ENCODE results near the gene EMX1. TPM values are rescaled to one million over a fixed set of nuclear protein-coding genes. Genes with fewer than 3 reads are reported as not detected.
A peak's percentile ranks its signal among the peaks of the same experiment; 100 is the strongest.

The EMX1 gene
- total RNA-seq, 5 donors from 2014 or later (not counting 1 experiment from before 2014, with no cell fraction given): not detected

GRCh38 chr2:72926368-72926767 lies 9.0 kb downstream of the EMX1 start:
- POLR2A ChIA-PET: interaction anchor here in 1 of 2 donors (0.5 kb wide), 1 partner anchor 231 kb away, joined by 3 read pairs; no protein-coding TSS in a partner anchor

GRCh38 chr2:72926811-72927465 lies 9.6 kb downstream of the EMX1 start:
- 40% methylated on average over 4 of the region's 6 CpGs for WGBS (ENCODE audit: insufficient coverage)
- Mint-ChIP-seq H3K27ac (no peak overlapping the region), H3K4me3 (no peak overlapping the region), H3K4me1 (peaks cover 0 to 16% (median 13%) of the 10 kb centered on the region in 3 donors), H3K9me3 (no peaks in the 10 kb centered on the region), H3K36me3 (no peaks in the 10 kb centered on the region), H3K27me3 (peaks cover 30 to 34% of the 10 kb centered on the region in 2 donors)
- CTCF ChIA-PET: interaction anchor here (0.6 to 0.9 kb wide), 2 partner anchors 47 to 72 kb away, joined by 3 to 4 read pairs; no protein-coding TSS in a partner anchor
- no peak overlapping the region for H3K27ac ChIP-seq (ENCODE audit: low read length)
- H3K4me3 ChIP-seq (ENCODE audit: control insufficient read depth in 1 of 2, extremely low read depth in 1 of 2, low read length in 1 of 2): no peak overlapping the region
- H3K4me1 ChIP-seq (ENCODE audit: control insufficient read depth in 1 of 2, extremely low read depth in 1 of 2, insufficient read depth in 2 of 2, low read length in 2 of 2): peaks cover 0 to 15% of the 10 kb centered on the region in 2 experiments
- DNase-seq: no peak
- peaks cover 18 to 73% of the 10 kb centered on the region in 2 experiments for H3K27me3 ChIP-seq (replicated peaks in 1 of 2; ENCODE audit: control insufficient read depth in 2 of 2, extremely low read depth in 1 of 2, insufficient read depth in 2 of 2, low read length in 1 of 2)
- no peaks in the 10 kb centered on the region for H3K9me3 ChIP-seq
- POLR2A ChIA-PET: interaction anchor here in 1 of 2 donors (0.5 kb wide), 1 partner anchor 231 kb away, joined by 3 read pairs; no protein-coding TSS in a partner anchor
- no peaks in the 10 kb centered on the region for H3K36me3 ChIP-seq (ENCODE audit: control insufficient read depth in 2 of 2, extremely low read depth in 1 of 2, insufficient read depth in 1 of 2, low read length in 1 of 2)
- ATAC-seq (replicated peaks in 1 of 4): no peak

More at GRCh38 chr2:72926368-72926767, 9.0 kb downstream of the EMX1 start:
- Histone ChIP-seq H3K27me3 (replicated peaks in 1 of 2; ENCODE audit: control insufficient read depth in 2 of 2, extremely low read depth in 1 of 2, insufficient read depth in 2 of 2, low read length in 1 of 2) (peaks cover 23 to 70% of the 10 kb centered on the region in 2 experiments), H3K36me3 (ENCODE audit: control insufficient read depth in 2 of 2, extremely low read depth in 1 of 2, insufficient read depth in 1 of 2, low read length in 1 of 2) (no peaks in the 10 kb centered on the region), H3K4me3 (ENCODE audit: control insufficient read depth in 1 of 2, extremely low read depth in 1 of 2, low read length in 1 of 2) (no peak overlapping the region), H3K27ac (ENCODE audit: low read length) (no peak overlapping the region), H3K4me1 (ENCODE audit: control insufficient read depth in 1 of 2, extremely low read depth in 1 of 2, insufficient read depth in 2 of 2, low read length in 2 of 2) (peaks cover 0 to 15% of the 10 kb centered on the region in 2 experiments), H3K9me3 (no peaks in the 10 kb centered on the region)
- ATAC-seq (replicated peaks in 1 of 4) (no peak), DNase-seq (peak in 1 of 35 experiments; percentile 0)
- H3K4me3 Mint-ChIP-seq: no peak overlapping the region
- H3K36me3 Mint-ChIP-seq: no peaks in the 10 kb centered on the region
- WGBS (ENCODE audit: insufficient coverage): no CpG with 5 or more reads among the region's 4 CpGs
- no peak overlapping the region for H3K27ac Mint-ChIP-seq
- peaks cover 0 to 16% (median 13%) of the 10 kb centered on the region in 3 donors for H3K4me1 Mint-ChIP-seq
- H3K27me3 Mint-ChIP-seq: peaks cover 36 to 40% of the 10 kb centered on the region in 2 donors
- CTCF ChIA-PET: interaction anchor here (0.5 to 1.0 kb wide), 4 partner anchors 47 to 1595 kb away, joined by 3 to 6 read pairs (median 4); partner anchors contain the start of gene ZNF638 (in 1 of the 2)
- H3K9me3 Mint-ChIP-seq: no peaks in the 10 kb centered on the region

- DNase-seq (no peak), ATAC-seq (replicated peaks in 1 of 4) (no peak)
- Histone ChIP-seq H3K4me3 (ENCODE audit: control insufficient read depth in 1 of 2, extremely low read depth in 1 of 2, low read length in 1 of 2) (no peak overlapping the region), H3K9me3 (no peaks in the 10 kb centered on the region), H3K27me3 (replicated peaks in 1 of 2; ENCODE audit: control insufficient read depth in 2 of 2, extremely low read depth in 1 of 2, insufficient read depth in 2 of 2, low read length in 1 of 2) (peaks cover 16 to 76% of the 10 kb centered on the region in 2 experiments), H3K4me1 (ENCODE audit: control insufficient read depth in 1 of 2, extremely low read depth in 1 of 2, insufficient read depth in 2 of 2, low read length in 2 of 2) (peaks cover 0 to 15% of the 10 kb centered on the region in 2 experiments), H3K36me3 (ENCODE audit: control insufficient read depth in 2 of 2, extremely low read depth in 1 of 2, insufficient read depth in 1 of 2, low read length in 1 of 2) (no peaks in the 10 kb centered on the region), H3K27ac (ENCODE audit: low read length) (no peak overlapping the region)
- no peaks in the 10 kb centered on the region for H3K9me3 Mint-ChIP-seq
- H3K36me3 Mint-ChIP-seq: no peaks in the 10 kb centered on the region
- peaks cover 0 to 16% (median 13%) of the 10 kb centered on the region in 3 donors for H3K4me1 Mint-ChIP-seq
- peaks cover 21 to 26% of the 10 kb centered on the region in 2 donors for H3K27me3 Mint-ChIP-seq
- ChIA-PET POLR2A (no interaction called here), CTCF (no interaction called here)
- WGBS (ENCODE audit: insufficient coverage): 64% methylated on average over 6 of the region's 8 CpGs
- H3K4me3 Mint-ChIP-seq: no peak overlapping the region
- H3K27ac Mint-ChIP-seq: no peak overlapping the region
These were observed 10.6 kb downstream of the EMX1 start for GRCh38 chr2:72927619-72928550.

- Histone ChIP-seq H3K27me3 (replicated peaks in 1 of 2; ENCODE audit: control insufficient read depth in 2 of 2, extremely low read depth in 1 of 2, insufficient read depth in 2 of 2, low read length in 1 of 2) (peaks cover 11 to 75% of the 10 kb centered on the region in 2 experiments), H3K9me3 (no peaks in the 10 kb centered on the region), H3K4me1 (ENCODE audit: control insufficient read depth in 1 of 2, extremely low read depth in 1 of 2, insufficient read depth in 2 of 2, low read length in 2 of 2) (peaks cover 0 to 10% of the 10 kb centered on the region in 2 experiments), H3K4me3 (ENCODE audit: control insufficient read depth in 1 of 2, extremely low read depth in 1 of 2, low read length in 1 of 2) (no peak overlapping the region), H3K27ac (ENCODE audit: low read length) (no peak overlapping the region), H3K36me3 (ENCODE audit: control insufficient read depth in 2 of 2, extremely low read depth in 1 of 2, insufficient read depth in 1 of 2, low read length in 1 of 2) (no peaks in the 10 kb centered on the region)
- WGBS (ENCODE audit: insufficient coverage): no CpG with 5 or more reads among the region's 1 CpG
- H3K4me3 Mint-ChIP-seq: no peak overlapping the region
- DNase-seq (no peak), ATAC-seq (replicated peaks in 1 of 4) (no peak)
- H3K27ac Mint-ChIP-seq: no peak overlapping the region
- H3K27me3 Mint-ChIP-seq: peaks cover 9 to 16% of the 10 kb centered on the region in 2 donors
- peaks cover 0 to 8% (median 7%) of the 10 kb centered on the region in 3 donors for H3K4me1 Mint-ChIP-seq
- POLR2A ChIA-PET: no interaction called here
- CTCF ChIA-PET: no interaction called here
- no peaks in the 10 kb centered on the region for H3K36me3 Mint-ChIP-seq
- no peaks in the 10 kb centered on the region for H3K9me3 Mint-ChIP-seq
These were observed 11.7 kb downstream of the EMX1 start for GRCh38 chr2:72929010-72929409.

- Histone ChIP-seq H3K4me3 (ENCODE audit: control insufficient read depth in 1 of 2, extremely low read depth in 1 of 2, low read length in 1 of 2) (no peak overlapping the region), H3K27ac (ENCODE audit: low read length) (no peak overlapping the region), H3K4me1 (ENCODE audit: control insufficient read depth in 1 of 2, extremely low read depth in 1 of 2, insufficient read depth in 2 of 2, low read length in 2 of 2) (no peaks in the 10 kb centered on the region), H3K27me3 (replicated peaks in 1 of 2; ENCODE audit: control insufficient read depth in 2 of 2, extremely low read depth in 1 of 2, insufficient read depth in 2 of 2, low read length in 1 of 2) (peaks cover 8 to 66% of the 10 kb centered on the region in 2 experiments), H3K9me3 (no peaks in the 10 kb centered on the region), H3K36me3 (ENCODE audit: control insufficient read depth in 2 of 2, extremely low read depth in 1 of 2, insufficient read depth in 1 of 2, low read length in 1 of 2) (no peaks in the 10 kb centered on the region)
- H3K36me3 Mint-ChIP-seq: no peaks in the 10 kb centered on the region
- DNase-seq (peak in 1 of 35 experiments; percentile 11), ATAC-seq (replicated peaks in 1 of 4) (no peak)
- no peak overlapping the region for H3K27ac Mint-ChIP-seq
- CTCF ChIA-PET: no interaction called here
- H3K27me3 Mint-ChIP-seq: peaks cover 12 to 20% of the 10 kb centered on the region in 2 donors
- no peak overlapping the region for H3K4me3 Mint-ChIP-seq
- 72% methylated on average over 7 of the region's 14 CpGs for WGBS (ENCODE audit: insufficient coverage)
- no peaks in the 10 kb centered on the region for H3K4me1 Mint-ChIP-seq
- POLR2A ChIA-PET: no interaction called here
- H3K9me3 Mint-ChIP-seq: no peaks in the 10 kb centered on the region
These were observed 14.1 kb downstream of the EMX1 start for GRCh38 chr2:72931280-72931910.
